Activated CD4-positive, alpha-beta T cell treated with anti-CD3 and anti-CD28 coated beads, Interleukin-2, amount 50 U/mL, for 1 hour (primary cell): ENCODE results near the gene LLCFC1.
"Not testable (repeated sequence)": the region's sequence is repeated elsewhere in the genome, so short reads cannot be mapped to it uniquely, and the experiment has no call there.

Experiments
- DNase-seq: peaks from one replicate; pipeline ENCODE4 v3.0.0-alpha.2; 2020

The LLCFC1 gene

GRCh38 chr7:142943706-142944268 is 4.5 kb downstream of the LLCFC1 start:
- DNase-seq: no peak

- no peak for DNase-seq
Measured at GRCh38 chr7:142945001-142945400, 5.7 kb downstream of the LLCFC1 start.

- DNase-seq: no peak
Measured at GRCh38 chr7:142948603-142949002, 9.3 kb downstream of the LLCFC1 start.

DNA sequence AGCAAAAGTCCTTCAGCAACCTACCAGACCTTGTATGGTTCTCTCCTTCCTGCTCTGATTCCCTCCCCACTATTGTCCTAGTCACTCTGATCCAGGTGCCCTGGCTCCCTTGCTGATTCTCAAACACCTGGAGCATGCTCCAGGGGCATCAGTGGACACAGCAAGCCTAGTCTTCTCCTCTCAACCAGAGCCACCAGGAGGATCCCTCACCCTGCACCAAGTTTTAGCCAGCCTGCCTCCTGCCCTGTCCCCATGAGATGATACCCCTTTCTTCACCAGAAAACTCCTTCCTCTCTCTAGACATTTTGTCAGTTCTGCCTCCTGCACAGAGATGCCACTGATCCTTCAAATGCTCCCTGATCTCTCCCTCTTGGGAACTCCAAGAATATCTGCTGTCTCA is 11.0 kb downstream of the LLCFC1 start:
- no peak for DNase-seq

DNA sequence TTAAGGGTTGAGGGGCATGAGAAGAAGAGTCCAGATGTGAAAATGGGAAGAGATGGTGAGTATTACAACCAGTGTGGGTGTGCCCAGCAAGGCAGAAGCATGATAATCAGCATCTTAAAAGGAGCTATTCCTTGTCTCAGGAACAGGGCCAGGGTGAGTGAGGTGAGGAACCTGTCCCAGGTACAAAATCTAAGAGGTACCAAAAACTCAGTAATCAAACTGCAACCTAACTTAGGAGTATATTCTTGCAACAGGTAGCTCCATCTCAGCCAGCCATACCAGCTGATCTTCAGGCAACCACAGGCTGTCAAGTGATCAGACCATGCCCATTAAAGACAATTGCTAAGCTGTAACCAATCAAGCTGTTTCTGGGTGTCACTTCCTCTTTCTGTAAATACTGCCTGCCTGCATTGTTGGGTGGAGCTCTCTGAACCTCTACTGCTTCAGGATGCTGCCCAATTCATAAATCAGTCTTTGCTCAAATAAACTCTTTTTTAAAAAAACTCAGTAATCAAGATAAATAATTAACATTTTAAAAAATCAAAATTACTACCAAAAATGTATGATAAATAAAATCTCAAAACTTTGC is 15.5 kb downstream of the LLCFC1 start:
- DNase-seq: no peak

GRCh38 chr7:142956951-142957623 is 17.8 kb downstream of the LLCFC1 start:
- no peak for DNase-seq

GRCh38 chr7:142957723-142958122 is 18.4 kb downstream of the LLCFC1 start:
- no peak for DNase-seq

- no peak for DNase-seq
Measured at GRCh38 chr7:142959202-142959601, 19.9 kb downstream of the LLCFC1 start.

- no peak for DNase-seq
Measured at GRCh38 chr7:142960955-142961512, 21.8 kb downstream of the LLCFC1 start.

- DNase-seq: no peak
Measured at GRCh38 chr7:142961595-142961972, 22.3 kb downstream of the LLCFC1 start.

DNA sequence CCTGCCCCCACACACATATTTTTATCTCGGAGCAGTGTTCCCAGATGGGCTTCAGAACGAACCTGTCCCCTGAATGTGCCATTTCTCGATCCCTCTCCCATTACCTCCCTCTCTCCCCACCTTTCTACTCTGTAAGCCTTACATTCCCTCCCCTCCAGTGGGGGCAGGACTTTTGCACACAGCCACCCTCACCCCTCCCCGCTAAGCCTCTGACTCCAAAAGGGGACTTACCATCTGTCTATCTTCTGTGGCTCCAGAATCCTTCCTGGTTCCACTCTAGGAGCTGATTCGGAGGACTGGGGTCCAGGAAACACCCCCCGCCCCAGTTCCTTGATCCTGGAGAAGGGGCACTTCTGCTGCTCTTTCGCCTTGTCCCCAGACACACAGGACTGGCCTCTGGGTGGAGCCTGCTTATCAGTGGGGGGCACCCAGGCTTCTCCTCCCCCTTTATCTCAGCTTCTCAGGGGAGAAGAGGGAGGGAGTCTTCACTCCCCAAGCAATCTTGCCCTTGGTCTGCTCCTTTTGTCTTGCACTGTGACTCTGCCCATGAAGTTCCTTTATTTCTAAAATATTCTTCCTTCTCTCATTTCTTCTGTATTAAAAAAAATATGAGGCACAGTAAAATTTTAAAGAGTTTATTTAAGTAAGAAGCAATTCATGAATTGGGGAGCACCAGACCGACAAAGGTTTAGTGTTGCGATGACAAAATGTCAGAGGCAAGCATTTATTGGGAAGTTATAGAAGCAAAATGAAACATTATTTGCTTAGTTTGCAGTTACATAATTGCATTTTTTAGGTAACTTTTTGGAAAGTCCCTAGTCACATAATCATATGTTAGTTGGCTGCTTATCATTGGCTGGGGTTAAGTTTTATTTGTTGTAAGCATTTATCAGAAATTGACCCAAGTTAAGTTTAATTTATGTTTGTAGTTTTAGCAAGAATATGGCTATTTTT is 23.0 kb downstream of the LLCFC1 start, which contains the start of gene KEL:
KEL (minus strand) TSS at position 391 of the 954 bp plus-strand sequence; CDS start at position 234, 157 bp downstream.
- no peak for DNase-seq

- DNase-seq: no peak
Measured at GRCh38 chr7:142962991-142963390, 23.7 kb downstream of the LLCFC1 start.

DNA sequence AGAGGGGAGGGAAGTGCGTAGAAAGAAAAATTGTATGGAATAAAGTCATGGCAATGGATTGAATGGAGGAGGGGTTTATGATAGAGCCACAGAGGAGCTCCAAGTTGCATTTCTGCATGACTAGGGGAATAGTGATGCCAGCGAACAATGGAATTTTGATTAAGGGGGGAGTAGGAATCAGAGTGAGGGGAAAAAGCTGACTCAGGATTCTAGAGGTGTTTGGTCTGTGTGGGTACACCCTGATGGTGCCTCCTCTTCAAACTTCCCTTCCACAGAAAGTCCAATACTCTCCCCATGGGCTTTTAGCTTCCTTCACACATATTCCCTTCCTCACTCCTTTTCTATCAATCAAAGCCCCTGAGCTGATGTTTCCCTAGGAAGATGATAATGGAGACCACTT is 24.7 kb downstream of the LLCFC1 start:
- DNase-seq: no peak

DNA sequence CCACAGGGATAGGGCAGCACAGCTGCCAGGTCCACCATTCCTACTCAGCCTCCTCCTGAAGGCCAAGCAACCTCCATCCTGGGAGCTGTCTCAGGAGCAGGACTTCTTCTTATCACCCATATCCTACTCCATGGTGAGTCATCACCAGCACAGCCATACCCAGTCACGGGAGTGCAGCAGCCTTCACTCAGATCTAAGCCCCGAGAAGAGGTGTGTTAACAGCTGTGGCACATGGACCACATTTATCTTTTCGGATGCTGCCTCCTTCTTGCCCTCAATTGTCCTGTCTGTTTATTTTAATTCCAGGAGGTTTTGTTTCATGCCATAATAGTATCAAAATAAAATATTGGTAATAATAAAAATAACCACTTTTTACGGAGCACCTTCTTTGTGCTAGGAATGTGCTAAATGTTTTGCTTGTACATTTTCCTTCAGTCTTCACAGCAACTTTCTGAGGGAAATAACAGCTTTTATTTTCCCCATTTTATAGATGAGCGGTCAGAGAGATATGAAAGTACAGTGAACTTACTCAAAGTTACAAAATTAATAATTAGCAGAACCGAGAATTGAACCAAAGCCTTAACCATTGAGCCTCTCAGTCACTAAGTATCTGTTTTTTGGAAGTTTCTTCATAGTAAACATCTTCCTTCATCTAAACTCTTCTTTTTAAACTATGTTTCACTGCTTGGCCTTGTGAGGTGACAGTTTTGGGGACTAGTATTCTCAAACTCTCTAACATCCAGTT is 25.4 kb downstream of the LLCFC1 start:
- DNase-seq: no peak

- DNase-seq: no peak
Measured at GRCh38 chr7:142968229-142968628, 28.9 kb downstream of the LLCFC1 start.

DNA sequence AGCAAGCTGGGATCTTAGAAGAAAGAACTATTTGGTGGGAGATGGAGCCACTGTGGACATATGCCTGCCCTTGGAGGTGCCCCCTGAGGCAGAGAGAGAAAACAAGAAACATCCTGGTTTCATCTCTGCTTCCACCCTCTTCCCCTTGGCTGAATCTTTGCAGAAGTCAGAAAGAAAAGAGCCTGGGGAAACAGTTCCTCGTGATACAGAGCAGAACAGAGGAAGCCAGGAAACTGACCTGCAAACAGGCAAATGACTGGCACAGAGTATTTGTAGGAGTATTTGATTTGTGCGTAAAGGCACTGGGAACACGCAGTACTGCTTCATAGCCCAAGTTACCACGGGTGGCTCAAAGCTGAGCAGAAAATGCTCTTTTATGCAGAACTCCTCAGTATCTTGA is 29.9 kb downstream of the LLCFC1 start:
- no peak for DNase-seq

DNA sequence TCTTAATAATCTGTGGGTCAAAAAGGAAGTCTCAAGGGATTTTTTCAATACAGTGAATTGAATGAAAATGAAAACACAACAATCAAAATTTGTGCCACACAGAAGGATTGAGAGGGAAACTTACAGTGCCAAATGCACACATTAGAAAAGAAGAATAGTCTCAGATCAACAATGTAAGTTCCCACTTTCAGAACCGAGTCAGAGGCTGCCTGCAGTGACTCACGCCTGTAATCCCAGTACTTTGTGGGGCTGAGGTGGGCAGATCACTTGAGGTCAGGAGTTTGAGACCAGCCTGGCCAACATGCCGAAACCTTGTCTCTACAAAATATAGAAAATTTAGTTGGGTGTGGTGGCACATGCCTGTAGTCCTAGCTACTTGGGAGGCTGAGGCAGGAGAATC is 35.3 kb downstream of the LLCFC1 start:
- no peak for DNase-seq

DNA sequence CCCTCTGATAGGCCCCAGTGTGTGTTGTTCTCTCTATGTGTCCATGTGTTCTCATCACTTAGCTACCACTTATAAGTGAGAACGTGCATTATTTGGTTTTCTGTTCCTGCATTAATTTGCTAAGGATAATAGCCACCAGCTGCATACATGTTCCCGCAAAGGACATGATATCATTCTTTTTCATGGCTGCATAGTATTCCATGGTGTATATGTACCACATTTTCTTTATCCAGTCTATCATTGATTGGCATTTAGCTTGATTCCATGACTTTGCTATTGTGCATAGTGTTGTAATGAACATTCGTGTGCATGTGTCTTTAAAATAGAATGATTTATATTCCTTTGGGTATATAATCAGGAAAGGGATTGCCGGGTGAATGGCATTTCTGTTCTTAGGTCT is 39.1 kb downstream of the LLCFC1 start:
- DNase-seq: not testable (repeated sequence)

GRCh38 chr7:142983825-142984224 is 44.5 kb downstream of the LLCFC1 start:
- no peak for DNase-seq

GRCh38 chr7:142984297-142984696 is 45.0 kb downstream of the LLCFC1 start:
- DNase-seq: no peak
